ENCODE data around the gene BFSP2. TPM values are rescaled to one million over a fixed set of nuclear protein-coding genes. Genes with fewer than 3 reads are reported as not detected.

Gene BFSP2
- total RNA-seq (ENCODE audit: unreplicated experiment) = not detected
- long read RNA-seq = 0 reads

GRCh38 chr3:133400006-133400515, at the start of gene BFSP2:
Gene BFSP2 (plus strand): TSS chr3:133400056. CDS start chr3:133400084, 28 bp downstream.
- no peak within 1 kb of the TSS for H3K4me3 Mint-ChIP-seq (ENCODE audit: unreplicated experiment)
- no peak within 1 kb of the TSS for H3K27ac Mint-ChIP-seq (ENCODE audit: unreplicated experiment)
- no peaks in the 10 kb centered on the region for H3K36me3 Mint-ChIP-seq (ENCODE audit: unreplicated experiment)
- no peak for TF ChIP-seq CTCF (IDR thresholded peaks at IDR 0.05; ENCODE audit: partially characterized antibody, unreplicated experiment)
- peaks cover 3% of the 10 kb centered on the region for H3K27me3 Mint-ChIP-seq (ENCODE audit: unreplicated experiment)
- peaks cover 1% of the 10 kb centered on the region for H3K9me3 Mint-ChIP-seq (ENCODE audit: unreplicated experiment)
- peaks cover 4% of the 10 kb centered on the region for H3K4me1 Mint-ChIP-seq (ENCODE audit: low read depth, unreplicated experiment)
- DNase-seq = no peak

DNA sequence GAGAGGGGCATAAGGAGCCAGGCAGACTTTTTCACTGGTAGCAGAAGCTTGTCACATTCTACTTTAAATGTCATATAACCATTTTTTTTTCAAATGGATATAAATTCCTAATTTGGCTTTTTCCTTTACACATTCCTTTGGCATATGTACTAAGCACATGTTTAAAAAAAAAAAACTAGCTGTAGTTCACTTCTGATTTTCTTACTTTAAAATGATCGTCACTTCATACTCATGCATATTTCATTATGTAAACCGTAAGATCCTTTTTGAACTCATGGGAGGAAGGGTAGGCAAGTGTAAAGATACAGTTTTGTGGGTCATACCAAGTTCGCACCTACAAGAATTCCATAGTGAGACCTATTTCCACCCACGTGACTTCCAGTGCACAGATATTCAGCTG, 45.1 kb upstream of the BFSP2 start:
- no peak for TF ChIP-seq CTCF (IDR thresholded peaks at IDR 0.05; ENCODE audit: partially characterized antibody, unreplicated experiment)
- peaks cover 4% of the 10 kb centered on the region for H3K4me1 Mint-ChIP-seq (ENCODE audit: low read depth, unreplicated experiment)
- H3K27ac Mint-ChIP-seq (ENCODE audit: unreplicated experiment) = no peak overlapping the region
- H3K36me3 Mint-ChIP-seq (ENCODE audit: unreplicated experiment) = peaks cover 4% of the 10 kb centered on the region
- no peak for DNase-seq
- H3K4me3 Mint-ChIP-seq (ENCODE audit: unreplicated experiment) = no peak overlapping the region
- H3K27me3 Mint-ChIP-seq (ENCODE audit: unreplicated experiment) = no peaks in the 10 kb centered on the region
- H3K9me3 Mint-ChIP-seq (ENCODE audit: unreplicated experiment) = no peaks in the 10 kb centered on the region

DNA sequence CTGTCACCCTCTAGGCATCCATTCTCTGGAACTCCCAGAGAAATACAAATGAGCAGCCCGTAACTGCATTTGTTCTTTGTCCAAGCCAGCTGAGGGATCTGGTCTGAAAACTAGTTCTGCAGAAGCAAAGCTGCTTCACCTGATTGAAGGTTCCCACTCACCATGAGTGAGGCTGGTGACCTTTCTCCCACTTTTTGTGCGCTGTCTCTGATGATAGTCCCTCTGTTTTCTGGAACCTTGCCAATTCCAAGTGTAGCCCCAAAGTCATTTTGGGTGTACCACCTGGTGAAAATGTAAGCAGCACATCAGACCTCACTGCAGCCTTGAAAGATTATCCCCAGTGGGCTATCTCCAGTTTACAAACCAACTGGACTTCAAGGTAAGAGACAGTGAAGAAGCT, 39.4 kb upstream of the BFSP2 start:
- Mint-ChIP-seq H3K9me3 (ENCODE audit: unreplicated experiment) (no peaks in the 10 kb centered on the region), H3K4me3 (ENCODE audit: unreplicated experiment) (no peak overlapping the region), H3K27me3 (ENCODE audit: unreplicated experiment) (no peaks in the 10 kb centered on the region), H3K4me1 (ENCODE audit: low read depth, unreplicated experiment) (no peaks in the 10 kb centered on the region), H3K27ac (ENCODE audit: unreplicated experiment) (no peak overlapping the region), H3K36me3 (ENCODE audit: unreplicated experiment) (no peaks in the 10 kb centered on the region)
- DNase-seq = no peak
- no peak for TF ChIP-seq CTCF (IDR thresholded peaks at IDR 0.05; ENCODE audit: partially characterized antibody, unreplicated experiment)

DNA sequence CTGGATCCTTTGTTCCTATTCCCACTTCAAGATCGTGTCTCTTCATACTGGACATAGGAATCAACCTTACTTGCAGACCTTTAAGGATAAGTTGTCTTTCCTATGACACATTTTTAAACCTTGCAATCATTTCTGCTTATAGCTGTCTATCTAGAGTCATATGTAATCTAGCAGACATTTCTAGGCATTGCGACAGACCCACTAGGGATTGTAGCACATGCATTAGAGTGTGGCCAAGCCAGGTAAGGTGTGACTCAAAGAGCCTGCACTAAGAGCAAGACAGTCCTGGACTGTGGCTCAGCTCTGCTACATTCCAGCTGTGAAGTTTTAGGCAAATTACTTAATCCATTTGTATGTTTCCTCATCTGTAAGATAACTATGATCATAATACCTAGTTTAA, 38.8 kb upstream of the BFSP2 start:
- H3K4me3 Mint-ChIP-seq (ENCODE audit: unreplicated experiment) = no peak overlapping the region
- no peak for DNase-seq
- H3K36me3 Mint-ChIP-seq (ENCODE audit: unreplicated experiment) = no peaks in the 10 kb centered on the region
- H3K4me1 Mint-ChIP-seq (ENCODE audit: low read depth, unreplicated experiment) = no peaks in the 10 kb centered on the region
- no peaks in the 10 kb centered on the region for H3K27me3 Mint-ChIP-seq (ENCODE audit: unreplicated experiment)
- TF ChIP-seq CTCF (IDR thresholded peaks at IDR 0.05; ENCODE audit: partially characterized antibody, unreplicated experiment) = no peak
- no peaks in the 10 kb centered on the region for H3K9me3 Mint-ChIP-seq (ENCODE audit: unreplicated experiment)
- no peak overlapping the region for H3K27ac Mint-ChIP-seq (ENCODE audit: unreplicated experiment)

DNA sequence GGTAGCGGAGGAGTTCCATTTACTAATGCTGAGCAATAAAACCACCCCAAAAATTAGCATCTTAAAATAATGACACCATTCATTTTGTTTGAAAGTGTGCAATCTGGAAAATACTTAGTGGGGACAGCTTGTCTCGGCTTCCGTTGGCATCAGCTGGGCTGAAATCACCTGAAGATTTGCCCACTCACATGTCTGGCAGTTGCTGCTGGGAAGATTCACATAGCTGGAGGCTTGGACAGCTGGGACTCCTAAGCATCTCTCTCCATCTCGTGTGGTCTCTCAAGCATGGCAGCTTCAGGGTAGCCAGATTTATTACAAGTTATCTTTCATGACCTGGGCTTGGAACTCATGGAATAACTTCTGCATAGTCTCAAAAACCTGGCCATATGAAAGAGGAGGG, 38.4 kb upstream of the BFSP2 start:
- Mint-ChIP-seq H3K9me3 (ENCODE audit: unreplicated experiment) (no peaks in the 10 kb centered on the region), H3K4me1 (ENCODE audit: low read depth, unreplicated experiment) (no peaks in the 10 kb centered on the region), H3K36me3 (ENCODE audit: unreplicated experiment) (no peaks in the 10 kb centered on the region), H3K27ac (ENCODE audit: unreplicated experiment) (no peak overlapping the region), H3K27me3 (ENCODE audit: unreplicated experiment) (no peaks in the 10 kb centered on the region), H3K4me3 (ENCODE audit: unreplicated experiment) (no peak overlapping the region)
- DNase-seq = no peak
- no peak for TF ChIP-seq CTCF (IDR thresholded peaks at IDR 0.05; ENCODE audit: partially characterized antibody, unreplicated experiment)

Data from glutamatergic neuron (in vitro differentiated cells).